ENCODE data around the gene TCN2. TPM values are rescaled to one million over a fixed set of nuclear protein-coding genes. Genes with fewer than 3 reads are reported as not detected.

TCN2 gene
- total and polyA plus RNA-seq, 4 donors: 10.6 to 60.9 (median 30.6) TPM

- Histone ChIP-seq H3K4me1 (ENCODE audit: control insufficient read depth in 5 of 5, insufficient read depth in 5 of 5, low read length in 5 of 5) (peaks cover 0 to 8% (median 0%) of the 10 kb centered on the region in 5 donors), H3K36me3 (ENCODE audit: control insufficient read depth in 4 of 4, insufficient read depth in 4 of 4, low read length in 4 of 4) (no peaks in the 10 kb centered on the region), H3K27me3 (ENCODE audit: control insufficient read depth in 3 of 3, insufficient read depth in 3 of 3, low read length in 2 of 3) (no peaks in the 10 kb centered on the region), H3K9me3 (ENCODE audit: control insufficient read depth in 4 of 4, insufficient read depth in 3 of 4, low read length in 3 of 4) (no peaks in the 10 kb centered on the region), H3K27ac (ENCODE audit: low read depth in 1 of 2, low read length in 1 of 2) (no peak overlapping the region), H3K9ac (ENCODE audit: insufficient read depth in 1 of 2, low read length in 2 of 2) (no peak overlapping the region), H3K4me3 (no peak overlapping the region)
- no peak for TF ChIP-seq CTCF (IDR thresholded peaks at IDR 0.05; ENCODE audit: control extremely low read depth, extremely low read depth)
- WGBS, 2 donors: 88 to 89% methylated on average over 16 of the region's 16 CpGs
- ATAC-seq (ENCODE audit: insufficient read depth, low FRiP score) (no peak), DNase-seq (no peak)
These were observed 36.3 kb downstream of the TCN2 start for GRCh38 chr22:30643055-30643875.

- DNase-seq: no peak
- H3K9me3 ChIP-seq (ENCODE audit: control insufficient read depth in 4 of 4, insufficient read depth in 3 of 4, low read length in 3 of 4): no peaks in the 10 kb centered on the region
- H3K4me1 ChIP-seq (ENCODE audit: control insufficient read depth in 5 of 5, insufficient read depth in 5 of 5, low read length in 5 of 5): peaks cover 0 to 8% (median 3%) of the 10 kb centered on the region in 5 donors
- no peak overlapping the region for H3K27ac ChIP-seq (ENCODE audit: low read depth in 1 of 2, low read length in 1 of 2)
- WGBS, 2 donors: 96 to 97% methylated on average over 25 of the region's 25 CpGs
- no peak for TF ChIP-seq CTCF (IDR thresholded peaks at IDR 0.05; ENCODE audit: control extremely low read depth, extremely low read depth)
- H3K9ac ChIP-seq (ENCODE audit: insufficient read depth in 1 of 2, low read length in 2 of 2): no peak overlapping the region
- no peak overlapping the region for H3K4me3 ChIP-seq
- H3K27me3 ChIP-seq (ENCODE audit: control insufficient read depth in 3 of 3, insufficient read depth in 3 of 3, low read length in 2 of 3): no peaks in the 10 kb centered on the region
- H3K36me3 ChIP-seq (ENCODE audit: control insufficient read depth in 4 of 4, insufficient read depth in 4 of 4, low read length in 4 of 4): no peaks in the 10 kb centered on the region
- ATAC-seq (ENCODE audit: insufficient read depth, low FRiP score): no peak
These were observed 39.7 kb downstream of the TCN2 start for GRCh38 chr22:30646518-30647160.

GRCh38 chr22:30647536-30647935 lies 40.6 kb downstream of the TCN2 start:
- H3K27ac ChIP-seq (ENCODE audit: low read depth in 1 of 2, low read length in 1 of 2): no peak overlapping the region
- H3K4me1 ChIP-seq (ENCODE audit: control insufficient read depth in 5 of 5, insufficient read depth in 5 of 5, low read length in 5 of 5): peaks cover 0 to 8% (median 3%) of the 10 kb centered on the region in 5 donors
- no peaks in the 10 kb centered on the region for H3K9me3 ChIP-seq (ENCODE audit: control insufficient read depth in 4 of 4, insufficient read depth in 3 of 4, low read length in 3 of 4)
- TF ChIP-seq CTCF (IDR thresholded peaks at IDR 0.05; ENCODE audit: control extremely low read depth, extremely low read depth): no peak
- H3K36me3 ChIP-seq (ENCODE audit: control insufficient read depth in 4 of 4, insufficient read depth in 4 of 4, low read length in 4 of 4): no peaks in the 10 kb centered on the region
- ATAC-seq (ENCODE audit: insufficient read depth, low FRiP score) (no peak), DNase-seq (no peak)
- no peak overlapping the region for H3K9ac ChIP-seq (ENCODE audit: insufficient read depth in 1 of 2, low read length in 2 of 2)
- H3K4me3 ChIP-seq: no peak overlapping the region
- 72 to 81% methylated on average over 3 of the region's 3 CpGs for WGBS, 2 donors
- H3K27me3 ChIP-seq (ENCODE audit: control insufficient read depth in 3 of 3, insufficient read depth in 3 of 3, low read length in 2 of 3): no peaks in the 10 kb centered on the region

Data from lung (tissue), 12 donors.